Activated naive CD8-positive, alpha-beta T cell treated with anti-CD3 and anti-CD28 coated beads for 36 hours (primary cell): ENCODE measurements around the gene BDNF. TPM values are rescaled to one million over a fixed set of nuclear protein-coding genes. Genes with fewer than 3 reads are reported as not detected.

Experiments
- DNase-seq: peaks from one replicate; pipeline ENCODE4 v3.0.0; 2021
- H3K27ac Mint-ChIP-seq: one replicate; pipeline ENCODE4 v1.8.0; 2022; ENCODE audit warnings: mild to moderate bottlenecking, moderate library complexity, mixed read lengths
- H3K27me3 Mint-ChIP-seq: one replicate; pipeline ENCODE4 v1.8.0; 2022; ENCODE audit warnings: mild to moderate bottlenecking, mixed read lengths
- H3K36me3 Mint-ChIP-seq: one replicate; pipeline ENCODE4 v1.8.0; 2021; ENCODE audit warnings: mild to moderate bottlenecking, mixed read lengths
- H3K4me1 Mint-ChIP-seq: one replicate; pipeline ENCODE4 v1.8.0; 2021; ENCODE audit warnings: mixed read lengths
- H3K4me3 Mint-ChIP-seq: one replicate; pipeline ENCODE4 v1.8.0; 2022; ENCODE audit warnings: mild to moderate bottlenecking, moderate library complexity, mixed read lengths
- H3K9me3 Mint-ChIP-seq: one replicate; pipeline ENCODE4 v1.8.0; 2022; ENCODE audit warnings: mixed read lengths
- total RNA-seq, 2 experiments: library from RNA; stranded (reverse); gene quantifications; one replicate each; pipeline ENCODE4 v1.2.3, GENCODE V29; 2021

BDNF gene
- total RNA-seq, 2 experiments from 2014 or later: not detected

DNA sequence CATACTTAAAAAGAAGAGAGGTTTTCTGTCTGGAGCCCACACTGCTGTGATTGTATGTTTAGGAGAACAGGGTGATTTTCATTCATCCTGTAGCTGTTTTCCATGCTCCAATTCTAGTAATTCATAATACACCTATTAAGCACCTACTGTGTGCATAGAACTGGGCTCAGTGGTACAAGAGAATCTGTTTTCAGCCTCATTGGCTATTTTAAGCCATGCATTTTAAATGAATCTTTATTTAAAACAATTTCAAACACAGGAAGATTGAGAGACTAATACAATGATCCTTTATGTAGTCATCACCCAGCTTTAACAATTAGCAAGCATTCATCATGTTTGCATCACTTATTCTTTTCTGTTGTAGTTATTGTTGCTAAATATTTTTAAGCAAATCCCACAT lies 86.2 kb downstream of the BDNF start:
- no peaks in the 10 kb centered on the region for H3K4me1 Mint-ChIP-seq
- peaks cover 2% of the 10 kb centered on the region for H3K36me3 Mint-ChIP-seq
- H3K27me3 Mint-ChIP-seq: no peaks in the 10 kb centered on the region
- H3K27ac Mint-ChIP-seq: no peak overlapping the region
- no peaks in the 10 kb centered on the region for H3K9me3 Mint-ChIP-seq
- no peak overlapping the region for H3K4me3 Mint-ChIP-seq
- no peak for DNase-seq

DNA sequence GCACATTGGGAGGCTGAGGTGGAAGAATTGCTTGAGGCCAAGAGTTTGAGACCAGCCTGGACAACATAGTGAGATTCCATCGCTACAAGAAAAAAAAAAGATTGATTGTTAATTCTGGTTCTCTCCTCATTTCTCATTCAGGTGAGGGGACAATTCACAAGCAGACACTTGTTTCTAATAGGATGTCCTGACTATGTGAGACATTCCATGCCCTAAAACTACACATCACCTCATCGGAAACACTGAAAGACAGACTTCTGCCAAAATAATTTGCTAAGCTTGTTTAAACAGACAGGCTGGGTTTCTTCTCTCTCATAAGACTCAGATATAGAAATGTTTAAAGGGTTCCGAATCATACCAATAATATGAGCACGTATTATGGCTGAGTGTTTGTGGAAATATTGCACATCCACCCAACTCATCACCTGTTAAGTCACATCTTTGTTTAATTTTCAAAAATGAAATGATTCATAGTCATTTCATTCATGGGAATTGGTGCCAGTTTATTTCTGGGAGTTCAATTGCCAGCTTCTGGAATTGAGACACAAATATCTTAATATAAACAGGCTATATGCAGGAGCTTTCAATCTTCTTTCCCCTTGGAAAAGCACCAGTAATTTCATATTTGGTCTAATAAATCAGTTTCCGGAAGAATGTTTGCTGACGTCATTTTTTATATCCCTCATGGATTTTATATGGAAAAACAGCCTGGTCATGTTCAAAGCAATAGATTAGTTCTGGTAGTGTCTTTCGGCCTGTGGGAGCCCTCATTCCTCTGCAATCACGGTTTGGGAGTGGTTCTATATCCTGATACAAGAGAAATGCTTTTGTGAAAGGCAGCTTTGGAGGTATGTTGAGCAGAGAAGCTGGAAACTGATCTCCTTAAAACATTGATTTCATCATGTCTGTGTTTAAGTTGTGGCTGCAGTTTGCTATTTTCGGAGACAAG lies 87.0 kb downstream of the BDNF start:
- Mint-ChIP-seq H3K36me3 (peaks cover 2% of the 10 kb centered on the region), H3K9me3 (no peaks in the 10 kb centered on the region), H3K27me3 (no peaks in the 10 kb centered on the region), H3K4me3 (no peak overlapping the region), H3K4me1 (no peaks in the 10 kb centered on the region), H3K27ac (no peak overlapping the region)
- DNase-seq: no peak

DNA sequence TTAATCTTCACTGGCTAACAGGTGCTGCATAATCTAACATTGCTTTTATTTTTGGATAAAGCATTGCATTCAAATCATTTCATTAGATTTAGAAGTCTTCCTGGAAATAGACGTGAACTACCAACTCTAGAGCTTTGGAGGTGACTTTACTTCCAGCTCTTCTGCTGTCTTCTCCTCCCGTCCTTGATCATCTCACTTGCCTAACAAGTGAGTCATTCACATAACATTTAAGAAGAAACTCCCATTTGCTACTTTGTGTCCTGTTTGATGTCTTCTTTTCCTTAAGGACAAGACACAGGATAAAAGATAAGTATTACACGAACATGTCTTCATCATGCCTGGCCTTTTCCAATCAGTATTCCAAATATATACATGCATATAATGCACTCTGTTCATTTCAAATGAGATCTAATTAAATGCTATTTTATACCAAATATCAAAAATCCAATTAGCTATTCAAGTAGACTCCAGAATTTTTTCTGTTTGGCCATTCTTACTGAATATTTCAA lies 88.3 kb downstream of the BDNF start:
- peaks cover 2% of the 10 kb centered on the region for H3K36me3 Mint-ChIP-seq
- no peaks in the 10 kb centered on the region for H3K4me1 Mint-ChIP-seq
- no peak overlapping the region for H3K4me3 Mint-ChIP-seq
- H3K27ac Mint-ChIP-seq: no peak overlapping the region
- H3K27me3 Mint-ChIP-seq: no peaks in the 10 kb centered on the region
- no peaks in the 10 kb centered on the region for H3K9me3 Mint-ChIP-seq
- DNase-seq: no peak

DNA sequence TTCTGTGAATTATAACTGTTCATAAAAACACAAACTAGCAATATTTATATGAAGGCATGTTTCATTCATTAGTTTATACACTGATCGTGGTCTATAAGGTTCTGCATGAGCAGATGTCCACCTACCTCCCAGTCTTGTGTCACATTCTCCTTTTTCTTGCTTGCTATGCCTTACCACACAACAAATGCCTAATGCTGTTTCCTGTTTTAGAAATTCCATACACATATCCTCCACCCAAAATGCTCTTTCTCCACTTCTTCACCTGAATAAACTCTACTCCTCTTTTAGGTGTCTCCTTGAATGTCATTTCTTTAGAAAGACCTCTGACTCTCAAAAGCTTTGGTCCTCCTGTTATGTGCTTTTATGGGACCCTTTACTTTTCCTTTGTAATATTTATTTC lies 88.9 kb downstream of the BDNF start:
- peaks cover 2% of the 10 kb centered on the region for H3K36me3 Mint-ChIP-seq
- H3K4me1 Mint-ChIP-seq: no peaks in the 10 kb centered on the region
- H3K9me3 Mint-ChIP-seq: no peaks in the 10 kb centered on the region
- no peaks in the 10 kb centered on the region for H3K27me3 Mint-ChIP-seq
- no peak overlapping the region for H3K27ac Mint-ChIP-seq
- no peak overlapping the region for H3K4me3 Mint-ChIP-seq
- no peak for DNase-seq

DNA sequence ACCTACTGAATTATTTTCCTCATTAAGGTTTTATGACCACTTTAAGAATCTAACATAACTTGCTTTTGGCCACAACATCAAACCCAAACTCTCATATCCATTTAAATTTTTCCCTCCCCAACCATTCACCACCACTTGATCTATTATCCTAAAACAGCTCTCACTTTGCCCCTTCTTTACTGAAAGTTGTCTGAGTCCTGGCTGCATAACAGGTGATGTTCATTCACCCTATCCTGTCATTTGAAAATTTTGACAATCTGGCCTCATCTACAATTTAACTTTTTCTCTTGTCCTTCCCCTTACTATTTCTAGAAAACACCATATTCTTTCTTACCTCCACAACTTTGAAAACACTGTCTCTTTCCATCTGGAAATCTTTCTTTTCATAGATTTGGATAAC lies 89.3 kb downstream of the BDNF start:
- no peak for DNase-seq
- peaks cover 2% of the 10 kb centered on the region for H3K36me3 Mint-ChIP-seq
- no peaks in the 10 kb centered on the region for H3K27me3 Mint-ChIP-seq
- no peak overlapping the region for H3K4me3 Mint-ChIP-seq
- H3K9me3 Mint-ChIP-seq: no peaks in the 10 kb centered on the region
- H3K27ac Mint-ChIP-seq: no peak overlapping the region
- H3K4me1 Mint-ChIP-seq: no peaks in the 10 kb centered on the region

DNA sequence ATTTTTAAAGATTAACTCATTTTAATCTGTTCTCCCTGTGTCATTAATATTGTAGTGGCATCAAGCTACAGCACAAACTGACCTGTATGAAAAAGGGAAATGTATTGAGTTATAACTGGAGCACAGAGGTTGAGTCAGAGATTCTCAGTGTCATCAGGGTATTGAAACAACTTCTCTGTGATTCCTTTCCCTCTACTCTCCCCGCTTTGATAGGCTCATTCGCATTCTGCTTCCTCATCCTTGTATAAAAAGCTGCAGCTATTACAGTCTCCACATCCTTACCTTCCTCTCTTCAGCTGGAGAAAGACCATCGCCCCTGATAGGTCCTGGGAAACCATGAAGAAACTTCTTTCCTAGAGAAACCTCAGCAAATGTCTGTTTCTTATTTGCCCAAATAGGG lies 90.0 kb downstream of the BDNF start:
- Mint-ChIP-seq H3K9me3 (no peaks in the 10 kb centered on the region), H3K27me3 (no peaks in the 10 kb centered on the region), H3K4me3 (no peak overlapping the region), H3K4me1 (no peaks in the 10 kb centered on the region), H3K27ac (no peak overlapping the region), H3K36me3 (peaks cover 2% of the 10 kb centered on the region)
- DNase-seq: no peak

DNA sequence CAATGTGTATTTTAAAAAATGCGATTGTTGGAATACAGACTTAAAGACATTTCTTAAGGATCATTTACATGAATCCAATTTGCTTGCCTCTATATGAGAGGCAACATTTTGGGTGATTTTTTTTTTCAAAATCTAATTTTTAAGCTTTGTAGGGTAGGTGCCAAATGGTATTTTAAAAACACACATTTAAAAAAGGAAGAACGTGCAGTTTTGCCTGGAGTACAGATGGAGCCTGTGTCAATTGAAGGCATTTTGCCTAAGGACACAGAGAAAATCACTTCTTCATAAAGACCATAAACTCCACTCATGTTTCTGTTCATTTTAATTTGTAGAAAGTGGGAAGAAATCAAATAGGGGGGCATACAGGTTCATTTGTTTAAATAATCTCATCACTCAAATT lies 91.3 kb downstream of the BDNF start:
- H3K27me3 Mint-ChIP-seq: no peaks in the 10 kb centered on the region
- no peaks in the 10 kb centered on the region for H3K9me3 Mint-ChIP-seq
- no peak overlapping the region for H3K27ac Mint-ChIP-seq
- H3K36me3 Mint-ChIP-seq: peaks cover 2% of the 10 kb centered on the region
- no peaks in the 10 kb centered on the region for H3K4me1 Mint-ChIP-seq
- H3K4me3 Mint-ChIP-seq: no peak overlapping the region
- no peak for DNase-seq

DNA sequence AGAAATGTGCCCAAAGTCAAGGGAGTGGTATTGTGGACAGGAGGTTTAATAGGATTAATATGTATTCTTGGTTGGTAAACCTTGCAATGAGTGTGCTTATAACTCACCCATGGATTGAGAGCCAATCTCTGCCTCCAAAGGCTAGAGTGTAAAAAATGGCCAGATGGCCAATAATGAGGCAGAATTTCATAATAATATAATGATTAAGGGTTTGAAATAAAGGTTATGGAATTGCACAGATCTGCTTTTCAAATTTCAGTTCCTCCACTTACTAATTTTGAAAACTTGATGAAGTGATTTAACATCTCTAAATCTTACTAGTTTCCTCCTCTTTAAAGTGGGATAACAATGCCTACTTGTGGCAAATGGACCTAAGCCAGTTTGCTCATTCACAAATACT lies 94.8 kb downstream of the BDNF start:
- Mint-ChIP-seq H3K4me1 (no peaks in the 10 kb centered on the region), H3K27ac (no peak overlapping the region), H3K27me3 (no peaks in the 10 kb centered on the region), H3K9me3 (no peaks in the 10 kb centered on the region), H3K36me3 (no peaks in the 10 kb centered on the region), H3K4me3 (no peak overlapping the region)
- DNase-seq: no peak

Other genes with a start within 250 kb of the BDNF start
- gene LGR4, start 227.7 kb downstream of the BDNF start, total RNA-seq: under 1 TPM; 0.06 to 0.08 TPM
- 10 to 100 TPM; 29.1 to 30.6 TPM for gene LIN7C, start 193.7 kb downstream of the BDNF start, total RNA-seq